ENCODE measurements around the gene MACROD2. TPM values are rescaled to one million over a fixed set of nuclear protein-coding genes. Genes with fewer than 3 reads are reported as not detected.

The MACROD2 gene
- total RNA-seq, 3 donors from 2014 or later, result 3.2 to 7.6 (median 6.4) TPM

DNA sequence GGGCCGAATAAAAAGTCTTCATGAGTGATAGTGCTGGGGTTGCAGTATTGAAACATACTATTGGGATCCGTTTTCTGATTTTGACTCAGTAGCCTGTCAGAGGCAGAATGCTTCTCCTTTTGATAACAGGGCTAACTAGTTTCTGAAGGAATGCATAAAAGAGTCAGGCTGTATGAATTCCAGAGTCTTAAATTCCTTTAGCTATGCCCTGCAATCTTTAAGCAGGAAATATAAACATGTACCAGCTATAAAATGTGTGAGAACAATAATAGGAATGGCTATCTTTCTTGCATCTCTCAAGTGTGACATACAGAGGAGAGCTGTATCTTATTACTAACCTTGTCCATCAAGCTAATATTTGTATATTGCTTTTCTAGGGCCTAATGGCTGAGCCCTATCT lies 1660.8 kb downstream of the MACROD2 start:
- Histone ChIP-seq H3K4me1 (ENCODE audit: low read depth) (no peaks in the 10 kb centered on the region), H3K9me3 (no peaks in the 10 kb centered on the region), H3K36me3 (ENCODE audit: low read depth) (no peaks in the 10 kb centered on the region), H3K4me3 (no peak overlapping the region)
- ATAC-seq (no peak), DNase-seq (no peak)
- TF ChIP-seq, protein P1, sequence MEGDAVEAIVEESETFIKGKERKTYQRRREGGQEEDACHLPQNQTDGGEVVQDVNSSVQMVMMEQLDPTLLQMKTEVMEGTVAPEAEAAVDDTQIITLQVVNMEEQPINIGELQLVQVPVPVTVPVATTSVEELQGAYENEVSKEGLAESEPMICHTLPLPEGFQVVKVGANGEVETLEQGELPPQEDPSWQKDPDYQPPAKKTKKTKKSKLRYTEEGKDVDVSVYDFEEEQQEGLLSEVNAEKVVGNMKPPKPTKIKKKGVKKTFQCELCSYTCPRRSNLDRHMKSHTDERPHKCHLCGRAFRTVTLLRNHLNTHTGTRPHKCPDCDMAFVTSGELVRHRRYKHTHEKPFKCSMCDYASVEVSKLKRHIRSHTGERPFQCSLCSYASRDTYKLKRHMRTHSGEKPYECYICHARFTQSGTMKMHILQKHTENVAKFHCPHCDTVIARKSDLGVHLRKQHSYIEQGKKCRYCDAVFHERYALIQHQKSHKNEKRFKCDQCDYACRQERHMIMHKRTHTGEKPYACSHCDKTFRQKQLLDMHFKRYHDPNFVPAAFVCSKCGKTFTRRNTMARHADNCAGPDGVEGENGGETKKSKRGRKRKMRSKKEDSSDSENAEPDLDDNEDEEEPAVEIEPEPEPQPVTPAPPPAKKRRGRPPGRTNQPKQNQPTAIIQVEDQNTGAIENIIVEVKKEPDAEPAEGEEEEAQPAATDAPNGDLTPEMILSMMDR (IDR thresholded peaks at IDR 0.05), result no peak
- intact Hi-C loops (cut with DNase I, micrococcal nuclease), result no loop called here

DNA sequence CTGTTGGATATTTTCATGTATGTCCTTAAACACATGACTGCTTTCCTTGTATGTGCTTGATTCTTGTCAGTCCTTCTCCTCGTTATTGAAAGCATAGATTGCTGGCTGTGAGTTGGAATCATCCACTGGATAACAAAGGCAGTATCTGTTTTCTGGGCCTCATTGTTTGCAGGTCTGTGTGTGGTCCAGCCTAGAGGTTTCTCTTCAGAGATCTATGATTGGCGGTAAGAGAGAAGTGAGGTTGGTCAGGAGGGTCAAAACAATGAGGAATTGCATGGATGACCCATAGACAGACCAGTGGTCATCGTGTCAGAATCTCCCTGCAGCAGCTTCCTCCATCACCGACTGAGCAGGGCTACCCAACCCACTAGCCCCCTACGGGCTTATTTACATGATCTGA lies 1663.0 kb downstream of the MACROD2 start:
- intact Hi-C loops (cut with DNase I, micrococcal nuclease), result no loop called here
- Histone ChIP-seq H3K9me3 (no peaks in the 10 kb centered on the region), H3K36me3 (ENCODE audit: low read depth) (no peaks in the 10 kb centered on the region), H3K4me3 (no peak overlapping the region), H3K4me1 (ENCODE audit: low read depth) (no peaks in the 10 kb centered on the region)
- TF ChIP-seq, protein P1 (IDR thresholded peaks at IDR 0.05), result no peak
- no peak for ATAC-seq
- no peak for DNase-seq

DNA sequence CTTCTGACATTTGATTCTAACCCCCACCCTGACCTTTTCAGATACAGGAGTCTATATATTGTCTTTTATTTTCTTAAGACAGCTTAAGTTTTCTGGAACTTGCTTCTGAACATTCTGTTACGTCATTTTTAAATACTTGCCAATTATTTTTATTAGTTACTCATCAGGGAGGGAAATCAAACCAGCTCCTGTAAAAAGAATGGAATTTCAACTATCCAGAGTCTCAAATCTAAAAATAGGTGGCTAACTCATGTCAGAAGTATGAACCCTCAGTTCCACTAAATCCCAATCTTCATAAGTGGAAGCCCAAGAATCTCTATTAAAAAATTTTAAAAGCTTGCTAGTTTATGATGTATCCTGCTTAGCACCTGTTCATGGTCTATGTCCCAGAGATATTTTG lies 1677.9 kb downstream of the MACROD2 start:
- DNase-seq (no peak), ATAC-seq (no peak)
- no peaks in the 10 kb centered on the region for H3K9me3 ChIP-seq
- no peak overlapping the region for H3K4me3 ChIP-seq
- TF ChIP-seq, protein P1 (IDR thresholded peaks at IDR 0.05), result no peak
- H3K4me1 ChIP-seq (ENCODE audit: low read depth), result no peaks in the 10 kb centered on the region
- intact Hi-C loops (cut with DNase I, micrococcal nuclease), result no loop called here
- no peaks in the 10 kb centered on the region for H3K36me3 ChIP-seq (ENCODE audit: low read depth)

DNA sequence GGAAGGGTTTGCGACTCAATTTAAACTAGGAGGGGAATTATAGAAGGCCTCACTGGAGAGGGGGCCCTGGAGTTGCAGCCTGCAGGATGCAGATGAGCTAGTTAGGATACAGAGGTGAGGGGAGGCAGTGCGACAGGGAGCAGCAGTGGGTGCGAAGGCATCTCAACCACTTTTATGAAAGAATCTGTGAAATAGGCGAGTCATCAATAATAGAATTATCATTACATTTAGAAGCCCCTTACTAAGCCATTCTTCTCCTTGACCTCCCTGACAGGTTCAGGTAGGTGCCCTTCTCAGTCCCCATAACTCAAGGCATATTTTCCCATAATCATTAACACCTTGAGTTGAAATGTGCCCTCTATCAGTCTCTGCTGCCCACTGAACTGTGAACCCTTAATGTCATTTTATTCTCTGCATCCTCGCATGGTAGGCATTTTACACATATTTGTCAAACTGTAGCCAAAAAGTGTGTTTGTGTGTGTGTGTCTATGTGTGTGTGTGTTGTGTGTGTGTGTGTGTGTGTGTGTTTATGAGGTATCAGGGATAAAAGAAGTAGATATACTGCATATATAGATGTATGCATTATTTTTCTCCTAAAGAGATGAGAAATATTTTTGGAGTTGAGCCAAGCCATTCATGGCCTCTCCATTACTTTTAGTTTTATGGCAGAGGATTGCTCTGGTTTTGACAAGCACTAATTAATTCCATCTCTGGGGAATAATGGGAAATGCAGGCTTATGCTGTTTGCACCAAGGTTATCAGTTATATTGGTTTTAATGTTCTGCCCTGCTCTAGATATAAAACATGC lies 1679.1 kb downstream of the MACROD2 start:
- ATAC-seq, result no peak
- Histone ChIP-seq H3K4me1 (ENCODE audit: low read depth) (no peaks in the 10 kb centered on the region), H3K4me3 (no peak overlapping the region), H3K36me3 (ENCODE audit: low read depth) (no peaks in the 10 kb centered on the region), H3K9me3 (no peaks in the 10 kb centered on the region)
- DNase-seq, result no peak
- TF ChIP-seq, protein P1 (IDR thresholded peaks at IDR 0.05), result no peak
- intact Hi-C loops (cut with DNase I, micrococcal nuclease), result no loop called here

DNA sequence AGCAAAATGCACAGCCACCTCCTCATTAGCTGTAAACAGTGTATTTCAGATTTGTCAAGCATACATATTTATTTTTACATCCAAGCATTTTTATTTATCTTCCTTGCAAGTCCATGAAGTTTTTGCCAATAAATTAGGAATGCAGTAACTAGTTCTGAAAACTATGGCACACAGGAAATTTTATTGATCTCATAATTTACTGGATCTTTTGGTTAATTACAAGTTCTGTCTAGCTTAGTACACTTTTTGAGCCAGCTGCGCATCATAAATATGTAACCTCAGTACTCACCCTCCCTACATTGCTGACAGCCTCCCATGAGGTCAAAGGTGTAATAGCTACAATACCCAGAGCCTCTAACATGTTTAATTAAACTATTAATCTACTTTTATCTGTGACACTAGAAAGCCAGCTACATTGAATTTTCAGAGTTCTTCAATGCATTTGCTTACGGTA lies 1679.8 kb downstream of the MACROD2 start:
- TF ChIP-seq, protein P1 (IDR thresholded peaks at IDR 0.05), result no peak

More for the DNA sequence above, 1679.8 kb downstream of the MACROD2 start:
- no peaks in the 10 kb centered on the region for H3K9me3 ChIP-seq
- intact Hi-C loops (cut with DNase I, micrococcal nuclease), result no loop called here
- H3K4me1 ChIP-seq (ENCODE audit: low read depth), result no peaks in the 10 kb centered on the region
- H3K4me3 ChIP-seq, result no peak overlapping the region
- ATAC-seq, result no peak
- DNase-seq, result no peak
- H3K36me3 ChIP-seq (ENCODE audit: low read depth), result no peaks in the 10 kb centered on the region
